Fibroblast of lung (primary cell): ENCODE data around the gene ARHGAP18.

Experiments used
- EZH2 ChIP-seq: IDR thresholded peaks from 2 replicates; pipeline ENCODE4 v1.5.1; 2012; ENCODE audit warnings: low read length, control low read depth, mild to moderate bottlenecking; ENCODE audit errors: missing control alignments
- TF ChIP-seq, protein P1 (sequence below), 2 donors: IDR thresholded peaks in 1 of 2; conservative IDR thresholded peaks in 1 of 2; 1 replicate in 1 of 2; 2 replicates in 1 of 2; pipeline ENCODE4 v1.5.1; 2011 to 2012; ENCODE audit warnings: low read length in 2 of 2, control low read depth in 1 of 2, inconsistent platforms in 1 of 2, low read depth in 1 of 2, mild to moderate bottlenecking in 1 of 2

DNA sequence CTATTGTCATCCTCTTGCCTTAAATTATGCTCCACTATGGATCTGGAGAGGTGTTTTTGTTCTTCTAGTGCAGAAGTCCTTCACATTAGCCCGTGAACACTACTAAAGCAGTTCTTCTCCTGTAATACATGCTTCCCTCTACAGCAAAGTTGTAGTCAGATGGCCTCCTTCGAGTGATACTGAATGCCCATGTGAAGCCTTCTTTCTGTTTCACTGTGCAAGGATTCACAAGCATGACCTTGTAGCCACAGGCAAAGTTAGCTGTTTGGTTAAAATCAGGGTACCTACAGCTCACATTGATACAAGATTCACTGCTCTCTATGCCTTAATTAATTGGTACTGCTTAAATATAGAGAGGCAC, 47.6 kb downstream of the ARHGAP18 start:
- TF ChIP-seq, protein P1, sequence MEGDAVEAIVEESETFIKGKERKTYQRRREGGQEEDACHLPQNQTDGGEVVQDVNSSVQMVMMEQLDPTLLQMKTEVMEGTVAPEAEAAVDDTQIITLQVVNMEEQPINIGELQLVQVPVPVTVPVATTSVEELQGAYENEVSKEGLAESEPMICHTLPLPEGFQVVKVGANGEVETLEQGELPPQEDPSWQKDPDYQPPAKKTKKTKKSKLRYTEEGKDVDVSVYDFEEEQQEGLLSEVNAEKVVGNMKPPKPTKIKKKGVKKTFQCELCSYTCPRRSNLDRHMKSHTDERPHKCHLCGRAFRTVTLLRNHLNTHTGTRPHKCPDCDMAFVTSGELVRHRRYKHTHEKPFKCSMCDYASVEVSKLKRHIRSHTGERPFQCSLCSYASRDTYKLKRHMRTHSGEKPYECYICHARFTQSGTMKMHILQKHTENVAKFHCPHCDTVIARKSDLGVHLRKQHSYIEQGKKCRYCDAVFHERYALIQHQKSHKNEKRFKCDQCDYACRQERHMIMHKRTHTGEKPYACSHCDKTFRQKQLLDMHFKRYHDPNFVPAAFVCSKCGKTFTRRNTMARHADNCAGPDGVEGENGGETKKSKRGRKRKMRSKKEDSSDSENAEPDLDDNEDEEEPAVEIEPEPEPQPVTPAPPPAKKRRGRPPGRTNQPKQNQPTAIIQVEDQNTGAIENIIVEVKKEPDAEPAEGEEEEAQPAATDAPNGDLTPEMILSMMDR (conservative IDR thresholded peaks at IDR 0.05 in 1 of 2, IDR thresholded peaks at IDR 0.05 in 1 of 2; ENCODE audit: low read depth in 1 of 2, low read length in 2 of 2), result no peak
- TF ChIP-seq EZH2, result no peak
